D341Med (cell line): ENCODE data around the gene MYO1B.

Source experiments
- DNase-seq: peaks from one replicate; pipeline ENCODE4 v3.0.0; 2012; ENCODE audit warnings: low spot score

The MYO1B gene

GRCh38 chr2:191322828-191323506 is 77.8 kb downstream of the MYO1B start:
- no peak for DNase-seq

- DNase-seq, result no peak
These were observed 80.6 kb downstream of the MYO1B start for GRCh38 chr2:191325651-191326365.

GRCh38 chr2:191327484-191327883 is 82.3 kb downstream of the MYO1B start:
- DNase-seq, result no peak

- no peak for DNase-seq
These were observed 83.1 kb downstream of the MYO1B start for GRCh38 chr2:191328150-191328809.

- DNase-seq, result no peak
These were observed 84.6 kb downstream of the MYO1B start for GRCh38 chr2:191329841-191330240.

- DNase-seq, result no peak
These were observed 88.7 kb downstream of the MYO1B start for GRCh38 chr2:191333911-191334357.

- DNase-seq, result no peak
These were observed 90.8 kb downstream of the MYO1B start for GRCh38 chr2:191335875-191336464.

GRCh38 chr2:191341436-191341835 is 96.2 kb downstream of the MYO1B start:
- DNase-seq, result no peak

- DNase-seq, result no peak
These were observed 98.7 kb downstream of the MYO1B start for GRCh38 chr2:191343796-191344338.

GRCh38 chr2:191345788-191346187 is 100.6 kb downstream of the MYO1B start:
- no peak for DNase-seq

- no peak for DNase-seq
These were observed 102.0 kb downstream of the MYO1B start for GRCh38 chr2:191347154-191347553.

GRCh38 chr2:191347881-191348280 is 102.7 kb downstream of the MYO1B start:
- DNase-seq, result no peak

- no peak for DNase-seq
These were observed 104.8 kb downstream of the MYO1B start for GRCh38 chr2:191349990-191350389.

GRCh38 chr2:191350826-191351225 is 105.6 kb downstream of the MYO1B start:
- no peak for DNase-seq

GRCh38 chr2:191351298-191351697 is 106.1 kb downstream of the MYO1B start:
- DNase-seq, result no peak

- no peak for DNase-seq
These were observed 106.7 kb downstream of the MYO1B start for GRCh38 chr2:191351921-191352320.

- DNase-seq, result no peak
These were observed 107.3 kb downstream of the MYO1B start for GRCh38 chr2:191352536-191352935.

GRCh38 chr2:191355170-191355758 is 110.1 kb downstream of the MYO1B start:
- no peak for DNase-seq

GRCh38 chr2:191357678-191358077 is 112.5 kb downstream of the MYO1B start:
- no peak for DNase-seq

- DNase-seq, result no peak
These were observed 113.3 kb downstream of the MYO1B start for GRCh38 chr2:191358325-191359025.

GRCh38 chr2:191359133-191359532 is 113.9 kb downstream of the MYO1B start:
- no peak for DNase-seq
